ENCODE measurements around the gene ZNRF1. TPM values are rescaled to one million over a fixed set of nuclear protein-coding genes. Genes with fewer than 3 reads are reported as not detected.

ZNRF1 gene
- total RNA-seq, 1 donor from 2014 or later, result 7.9 TPM

DNA sequence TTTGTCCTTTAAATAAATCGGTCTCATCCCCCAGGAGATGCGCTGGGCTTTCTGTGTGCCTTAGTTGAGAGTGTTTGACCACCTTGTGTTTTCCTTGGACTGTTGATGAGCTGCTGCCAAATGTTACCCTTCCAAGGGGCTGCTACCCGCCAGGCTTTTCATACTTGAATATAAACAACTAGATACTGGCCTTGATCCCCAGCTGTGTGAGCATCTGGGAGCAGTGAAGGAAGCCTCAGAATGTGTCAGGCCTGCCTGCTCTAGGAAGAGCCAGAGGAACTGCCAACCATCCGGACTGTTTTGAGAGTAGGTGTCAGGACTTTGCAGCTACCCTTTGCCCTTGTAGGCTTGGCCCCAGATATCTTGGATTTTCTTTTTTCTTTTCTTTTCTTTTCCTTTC, 60.0 kb downstream of the ZNRF1 start:
- no peak for DNase-seq (ENCODE audit: low read depth in 2 of 2)

DNA sequence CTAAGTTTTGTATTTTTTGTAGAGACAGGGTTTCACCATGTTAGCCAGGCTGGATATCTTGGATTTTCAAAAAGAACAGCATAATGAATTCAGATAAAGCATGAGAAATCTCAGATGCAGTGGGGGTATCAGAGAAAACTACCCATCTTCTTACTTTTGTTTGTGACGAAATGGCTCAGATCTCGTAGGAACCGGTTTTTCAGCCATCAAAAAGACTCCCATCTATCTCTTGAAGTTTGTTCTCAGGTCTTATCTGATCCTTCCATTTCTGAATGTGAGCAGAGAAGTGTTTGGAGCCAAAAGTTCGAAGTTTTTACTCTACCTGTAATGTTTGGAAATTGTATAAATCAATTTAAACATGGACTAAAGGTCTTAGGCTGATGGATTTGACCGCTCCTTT, 60.6 kb downstream of the ZNRF1 start:
- DNase-seq (ENCODE audit: low read depth in 2 of 2), result no peak

- DNase-seq (ENCODE audit: low read depth in 2 of 2), result no peak
Observed at GRCh38 chr16:75060723-75061122, 61.9 kb downstream of the ZNRF1 start.

GRCh38 chr16:75061669-75062068, 62.8 kb downstream of the ZNRF1 start:
- DNase-seq (ENCODE audit: low read depth in 2 of 2), result no peak

DNA sequence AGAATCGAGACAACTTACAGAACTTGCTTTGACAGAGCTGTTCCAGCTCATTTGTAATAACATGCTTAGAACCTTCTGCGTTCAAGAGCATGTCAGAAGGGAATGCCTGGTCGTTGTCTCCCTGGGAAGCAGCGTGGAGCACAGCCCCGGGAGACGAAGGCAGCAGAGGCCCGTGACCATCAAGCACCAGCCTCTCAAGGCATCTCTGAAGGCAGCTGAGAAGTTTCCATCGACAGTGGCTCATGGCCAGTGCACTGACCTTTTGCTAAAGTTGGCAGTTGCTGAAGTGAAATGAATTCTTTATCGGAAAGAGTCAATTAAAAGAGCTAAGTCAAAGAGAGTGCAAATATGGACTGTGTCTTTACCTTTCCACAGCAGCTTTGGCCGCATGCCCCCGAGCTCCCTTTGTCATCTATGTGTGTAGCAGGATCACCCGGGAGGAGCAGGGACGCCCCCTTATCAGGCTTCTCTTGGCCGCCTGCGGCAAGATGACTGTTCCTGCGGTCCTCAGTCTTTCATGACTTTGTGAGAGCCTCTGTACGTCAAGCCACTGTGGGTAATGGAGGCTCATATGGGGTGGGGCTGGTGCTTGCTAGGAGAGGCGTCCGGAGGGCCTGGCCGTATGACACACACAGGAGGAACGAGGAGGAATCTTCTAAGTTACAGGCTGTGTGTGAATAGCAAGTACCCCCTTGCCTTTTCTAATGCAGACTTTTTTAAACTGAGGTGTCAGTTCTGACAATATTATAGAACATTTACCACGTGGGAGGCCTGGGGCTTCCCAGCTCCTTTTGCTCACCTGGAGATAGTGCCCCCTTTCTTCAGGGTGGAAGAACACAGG, 63.5 kb downstream of the ZNRF1 start:
- no peak for DNase-seq (ENCODE audit: low read depth in 2 of 2)

- no peak for DNase-seq (ENCODE audit: low read depth in 2 of 2)
Observed at GRCh38 chr16:75062976-75063346, 64.1 kb downstream of the ZNRF1 start.

DNA sequence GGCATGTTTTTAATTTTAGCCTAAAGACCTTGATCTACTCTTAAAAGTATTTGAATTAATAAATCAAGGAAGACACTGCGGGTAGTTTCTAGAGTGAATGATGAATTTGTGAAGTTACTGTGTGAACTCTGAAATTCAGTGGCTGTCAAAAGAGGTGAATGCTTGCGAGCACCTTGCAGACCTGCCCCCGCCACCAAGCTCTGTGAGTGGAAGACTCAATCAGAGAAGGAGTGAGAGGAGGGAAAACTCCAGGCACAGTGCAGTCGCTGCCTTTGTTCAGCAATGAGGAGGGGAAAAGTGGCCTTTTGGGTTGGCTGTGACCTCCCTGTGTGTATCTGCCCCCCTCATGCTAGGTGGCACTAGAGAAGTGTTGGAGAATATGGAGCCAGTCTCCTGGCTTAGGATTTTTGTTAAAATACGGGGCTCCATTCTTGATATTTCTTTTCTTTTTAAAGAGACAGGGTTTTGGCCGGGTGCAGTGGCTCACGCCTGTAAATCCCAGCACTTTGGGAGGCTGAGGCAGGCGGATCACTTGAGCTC, 64.8 kb downstream of the ZNRF1 start:
- no peak for DNase-seq (ENCODE audit: low read depth in 2 of 2)

DNA sequence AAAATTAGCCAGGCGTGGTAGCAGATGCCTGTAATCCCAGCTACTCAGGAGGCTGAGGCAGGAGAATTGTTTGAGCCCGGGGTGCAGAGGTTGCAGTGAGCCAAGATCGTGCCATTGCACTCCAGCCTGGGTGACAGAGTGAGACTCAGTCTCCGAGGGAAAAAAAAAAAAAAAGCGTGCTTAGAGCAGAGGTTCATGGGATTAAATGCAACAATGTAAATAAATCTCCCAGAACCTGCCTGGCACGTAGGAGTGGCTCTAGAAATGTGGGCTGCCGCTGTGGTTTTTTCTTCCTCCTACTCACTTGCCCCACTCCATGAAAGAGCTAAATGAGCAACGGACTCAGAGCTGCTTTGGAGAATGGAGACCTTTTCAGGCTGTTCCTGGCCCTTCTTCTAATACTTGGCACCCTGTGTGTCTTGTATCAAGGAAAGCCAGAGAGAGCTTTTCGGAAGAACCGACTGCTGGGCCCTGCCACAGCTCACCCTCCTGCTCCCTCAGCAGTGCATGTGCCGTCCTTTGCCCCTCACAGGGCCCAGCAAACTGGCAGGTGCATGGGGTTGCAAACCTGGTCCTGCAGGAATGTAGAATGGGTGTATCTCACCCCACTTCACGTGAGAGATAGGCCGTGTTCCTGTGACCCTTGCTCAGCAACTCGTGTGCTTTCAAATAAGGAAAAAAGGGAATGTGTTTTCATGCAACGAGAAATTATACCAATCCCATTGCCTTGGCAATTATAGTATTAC, 65.8 kb downstream of the ZNRF1 start:
- no peak for DNase-seq (ENCODE audit: low read depth in 2 of 2)

- no peak for DNase-seq (ENCODE audit: low read depth in 2 of 2)
Observed at GRCh38 chr16:75065149-75065505, 66.3 kb downstream of the ZNRF1 start.

DNA sequence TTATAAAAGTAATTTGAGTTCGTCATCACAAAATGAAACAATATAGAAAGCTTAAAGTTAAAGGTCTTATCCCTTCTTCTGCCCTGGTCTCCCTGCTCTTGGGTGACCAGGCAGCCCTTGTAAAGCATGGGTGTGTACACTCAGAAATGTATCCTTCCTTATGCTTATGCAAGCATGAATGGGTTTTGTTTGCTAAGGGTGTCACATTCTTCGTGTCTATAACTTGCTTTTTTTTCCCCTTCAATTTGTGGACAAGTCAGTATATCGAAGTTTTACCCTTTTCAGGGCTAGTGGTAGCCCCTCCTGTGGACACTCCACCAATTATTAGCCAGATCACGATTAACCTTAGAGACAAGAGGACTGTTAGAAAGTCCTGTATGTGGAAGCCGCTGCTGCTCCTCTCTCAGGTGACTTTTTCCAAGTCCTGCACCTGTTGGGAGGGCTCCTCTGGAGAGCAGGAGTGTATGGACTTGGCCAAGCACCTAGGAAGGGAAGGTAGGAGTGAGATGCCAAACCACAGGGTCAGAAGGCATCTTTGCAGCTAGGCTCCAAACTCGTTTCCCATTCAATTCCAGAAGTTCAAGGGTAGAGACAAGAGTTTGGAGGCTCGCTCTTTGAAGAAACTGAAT, 66.8 kb downstream of the ZNRF1 start:
- no peak for DNase-seq (ENCODE audit: low read depth in 2 of 2)

DNA sequence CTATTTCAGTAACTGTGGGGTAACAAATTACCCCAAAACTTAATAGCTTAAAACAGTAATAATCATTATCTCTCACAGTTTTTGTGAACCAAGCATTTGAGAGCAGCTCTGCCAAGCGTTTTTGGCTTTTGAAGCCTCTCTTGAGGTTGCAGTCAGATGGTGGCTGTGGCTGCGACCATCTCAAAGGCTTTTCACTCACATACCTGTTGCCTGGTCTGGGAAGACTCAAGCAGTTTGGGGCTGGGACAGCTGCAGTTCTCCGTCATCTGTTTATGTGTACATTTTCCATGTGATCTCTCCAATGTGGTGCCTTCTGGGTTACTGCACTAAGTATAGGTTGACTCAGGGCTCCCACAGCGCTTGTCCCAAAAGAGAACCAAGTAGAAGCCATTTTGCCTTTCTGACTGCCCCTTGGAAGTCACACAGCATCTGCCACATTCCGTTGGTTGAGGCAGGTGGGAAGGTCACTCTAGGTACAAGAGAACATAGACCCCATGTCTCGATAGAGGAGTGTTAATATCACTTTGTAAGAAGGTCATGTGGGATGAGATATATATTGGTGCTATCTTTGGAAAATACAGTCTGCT, 68.1 kb downstream of the ZNRF1 start:
- no peak for DNase-seq (ENCODE audit: low read depth in 2 of 2)

- DNase-seq (ENCODE audit: low read depth in 2 of 2), result no peak
Observed at GRCh38 chr16:75068085-75069031, 69.5 kb downstream of the ZNRF1 start.

DNA sequence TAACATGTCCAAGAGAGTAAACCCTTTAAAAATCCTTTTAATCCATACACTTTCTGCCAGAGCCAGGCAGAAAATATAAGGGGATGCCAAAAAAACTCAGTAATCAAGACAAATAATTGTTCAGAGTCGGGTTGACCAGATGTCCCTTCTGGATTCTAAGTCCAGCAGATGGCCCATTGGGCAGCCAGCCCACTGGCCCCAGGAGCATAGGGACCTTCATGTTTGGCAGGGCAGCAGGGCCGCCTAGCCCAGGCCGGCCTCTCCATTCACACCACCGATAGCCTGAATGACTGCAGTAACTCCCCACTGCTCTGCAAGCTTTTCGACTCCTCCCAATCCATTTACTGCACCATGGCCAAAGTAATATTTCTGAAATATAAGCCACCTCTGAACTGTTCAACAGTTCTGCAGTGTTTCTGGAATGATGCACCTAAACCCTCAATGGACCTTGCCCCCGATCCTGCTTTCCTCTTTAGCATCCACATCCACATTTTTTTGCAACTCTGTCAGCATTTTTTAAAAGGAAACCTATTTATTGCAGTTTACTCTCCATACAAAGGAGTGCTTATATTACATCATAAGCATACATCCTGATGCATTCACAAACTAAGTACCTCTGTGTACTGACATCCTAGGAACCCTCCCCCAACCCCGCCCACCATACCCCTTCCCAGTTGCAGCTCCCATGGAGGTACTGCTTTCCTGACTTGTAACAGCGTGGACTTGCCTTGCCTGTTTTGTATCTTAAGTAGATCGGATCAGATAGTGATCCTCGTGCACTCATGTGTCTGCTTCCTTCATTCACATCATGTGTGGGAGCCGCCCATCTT, 71.4 kb downstream of the ZNRF1 start:
- DNase-seq (ENCODE audit: low read depth in 2 of 2), result no peak

- no peak for DNase-seq (ENCODE audit: low read depth in 2 of 2)
Observed at GRCh38 chr16:75071621-75072020, 72.8 kb downstream of the ZNRF1 start.

- no peak for DNase-seq (ENCODE audit: low read depth in 2 of 2)
Observed at GRCh38 chr16:75072239-75072947, 73.6 kb downstream of the ZNRF1 start.

DNA sequence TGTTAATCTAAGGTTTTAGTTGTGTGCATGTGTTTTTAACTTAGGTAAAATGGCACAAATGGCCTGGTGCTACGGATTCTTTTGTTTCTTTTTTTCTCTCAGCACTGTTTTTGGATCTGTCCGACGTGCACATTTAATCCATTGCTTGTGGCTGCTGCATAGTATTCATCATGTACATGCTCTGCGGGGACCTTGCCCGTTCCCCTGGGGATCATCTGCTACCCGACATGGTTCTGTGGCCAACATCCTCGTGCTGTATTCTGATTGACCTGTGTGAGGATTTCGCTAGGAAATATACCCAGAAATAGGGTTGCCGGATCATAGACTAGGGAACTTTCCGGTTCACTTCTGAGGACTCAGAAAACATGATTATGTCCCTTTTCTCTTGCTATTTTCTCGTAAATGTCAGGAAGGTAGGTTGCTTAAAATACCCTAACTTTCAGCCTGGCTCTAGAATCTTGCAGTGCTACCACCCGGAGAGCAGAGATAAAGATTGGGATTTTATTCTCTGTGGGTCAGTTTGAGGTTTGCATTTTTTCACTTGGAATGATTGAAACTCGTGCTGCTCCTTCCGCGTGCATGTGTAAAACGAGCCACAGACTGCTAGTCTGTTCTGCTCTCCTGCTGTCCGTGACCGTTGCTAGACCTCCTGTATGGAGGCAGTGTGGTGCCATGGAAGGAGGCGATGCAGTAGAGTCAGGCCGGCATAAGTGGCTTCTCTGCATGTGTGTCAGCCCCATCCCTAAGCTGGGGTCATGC, 74.9 kb downstream of the ZNRF1 start:
- DNase-seq (ENCODE audit: low read depth in 2 of 2), result no peak

- DNase-seq (ENCODE audit: low read depth in 2 of 2), result no peak
Observed at GRCh38 chr16:75074304-75074793, 75.5 kb downstream of the ZNRF1 start.
